ENCODE results near the gene CCDC69.
"Not testable (repeated sequence)": the region's sequence is repeated elsewhere in the genome, so short reads cannot be mapped to it uniquely, and the experiment has no call there.

The CCDC69 gene

GRCh38 chr5:151245680-151246219 lies 21.9 kb upstream of the CCDC69 start:
- DNase-seq: no peak

DNA sequence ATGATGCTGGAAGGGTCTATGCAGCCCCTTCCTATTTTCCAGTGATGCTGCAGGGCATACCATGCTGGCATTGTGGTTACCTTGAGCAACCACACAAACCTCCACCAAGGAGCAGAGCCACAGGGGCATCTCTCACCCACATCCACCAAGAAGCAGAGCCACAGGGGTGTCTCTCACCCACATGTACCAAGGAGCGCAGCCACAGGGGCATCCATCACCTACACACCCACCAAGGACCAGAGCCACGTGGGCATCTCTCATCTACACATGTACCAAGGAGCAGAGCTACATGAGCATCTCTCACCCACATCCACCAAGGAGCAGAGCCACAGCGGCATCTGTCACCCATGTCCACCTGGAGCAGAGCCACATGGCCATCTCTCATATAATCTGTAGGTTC lies 20.3 kb upstream of the CCDC69 start:
- no peak for DNase-seq

GRCh38 chr5:151243564-151243963 lies 19.7 kb upstream of the CCDC69 start:
- no peak for DNase-seq

DNA sequence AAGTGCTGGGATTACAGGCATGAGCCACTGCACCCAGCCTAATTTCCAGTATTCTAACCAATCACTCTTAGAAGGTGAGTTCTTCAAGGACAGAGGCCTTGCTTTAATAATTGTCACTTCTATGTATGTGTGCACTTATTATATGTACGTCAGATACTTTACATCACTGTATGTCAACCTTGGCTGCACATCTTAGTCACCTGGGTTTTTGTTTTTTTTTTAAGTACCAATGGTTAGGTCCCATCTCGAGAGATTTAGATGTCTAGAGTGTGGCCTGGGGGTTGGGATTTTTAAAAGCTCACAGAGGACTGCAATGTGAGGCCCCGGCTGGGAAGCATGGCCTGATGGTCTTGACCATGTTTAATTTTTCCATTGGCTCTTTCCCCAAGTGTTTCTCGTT lies 19.2 kb upstream of the CCDC69 start:
- DNase-seq: no peak

GRCh38 chr5:151240924-151241635 lies 17.2 kb upstream of the CCDC69 start:
- DNase-seq: no peak

- DNase-seq: not testable (repeated sequence)
These were observed 16.5 kb upstream of the CCDC69 start for GRCh38 chr5:151240268-151240835.

DNA sequence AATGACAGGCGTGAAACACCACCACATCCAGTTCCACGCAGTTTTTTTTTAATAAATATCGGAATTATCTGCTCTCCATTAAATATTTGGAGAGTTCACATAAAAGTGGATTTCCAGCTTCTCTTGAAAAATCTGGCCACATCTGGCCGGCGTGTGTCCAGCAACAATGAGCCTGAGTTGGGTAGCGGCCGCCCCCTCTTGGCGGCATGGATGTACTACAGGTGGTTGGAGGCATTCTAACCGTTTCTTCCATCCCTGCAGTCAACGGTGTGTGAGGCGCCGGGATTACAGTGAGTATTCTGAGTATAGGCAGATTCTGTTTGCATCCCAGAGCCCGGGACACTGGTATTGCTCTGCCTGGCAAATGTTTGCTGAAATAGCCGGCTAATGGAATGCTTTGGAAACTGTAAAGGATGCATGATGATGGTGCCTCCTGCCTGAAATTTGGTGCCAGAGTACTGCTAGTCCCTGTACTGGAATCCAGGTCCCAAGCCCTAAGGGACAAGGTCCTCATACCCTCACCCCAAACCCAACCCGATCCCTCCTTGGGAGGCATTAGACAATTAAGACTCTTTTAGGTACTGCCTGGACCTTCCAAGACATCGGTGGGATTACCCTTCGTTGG lies 15.5 kb upstream of the CCDC69 start:
- peak in 40 of 58 donors; percentile 4 to 72 (median 32) for DNase-seq

GRCh38 chr5:151238303-151238741 lies 14.4 kb upstream of the CCDC69 start:
- no peak for DNase-seq

GRCh38 chr5:151237685-151238084 lies 13.8 kb upstream of the CCDC69 start:
- no peak for DNase-seq

DNA sequence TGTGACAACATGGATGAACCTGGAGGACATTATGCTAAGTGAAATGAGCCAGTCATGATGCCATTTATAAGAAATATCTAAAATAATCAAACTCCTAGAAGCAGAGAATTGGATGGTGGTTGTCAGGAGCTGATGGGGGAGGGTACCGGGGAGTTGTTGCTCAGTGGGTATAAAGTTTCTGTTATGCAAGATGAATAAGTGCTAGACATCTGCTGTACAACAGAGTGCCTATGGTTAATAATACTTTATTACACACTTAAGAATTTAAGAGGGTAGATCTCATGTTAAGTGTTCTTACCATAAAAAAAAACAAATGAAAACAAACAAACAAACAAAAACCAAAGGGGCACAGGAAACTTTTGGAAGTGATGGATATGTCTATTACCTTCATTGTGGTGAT lies 13.0 kb upstream of the CCDC69 start:
- no peak for DNase-seq

DNA sequence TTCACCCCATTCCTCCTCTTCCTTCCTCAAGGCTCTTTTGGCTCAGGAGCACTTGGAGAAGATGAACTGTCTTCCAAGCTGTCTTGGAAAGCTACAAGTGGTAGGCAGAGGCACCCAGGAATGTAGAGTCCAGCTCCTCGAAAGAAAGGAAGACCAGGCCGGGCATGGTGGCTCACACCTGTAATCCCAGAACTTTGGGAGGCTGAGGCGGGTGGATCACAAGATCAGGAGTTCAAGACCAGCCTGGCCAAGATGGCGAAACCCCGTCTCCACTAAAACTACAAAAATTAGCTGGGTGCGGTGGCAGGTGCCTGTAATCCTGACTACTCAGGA lies 11.3 kb upstream of the CCDC69 start:
- not testable (repeated sequence) for DNase-seq

DNA sequence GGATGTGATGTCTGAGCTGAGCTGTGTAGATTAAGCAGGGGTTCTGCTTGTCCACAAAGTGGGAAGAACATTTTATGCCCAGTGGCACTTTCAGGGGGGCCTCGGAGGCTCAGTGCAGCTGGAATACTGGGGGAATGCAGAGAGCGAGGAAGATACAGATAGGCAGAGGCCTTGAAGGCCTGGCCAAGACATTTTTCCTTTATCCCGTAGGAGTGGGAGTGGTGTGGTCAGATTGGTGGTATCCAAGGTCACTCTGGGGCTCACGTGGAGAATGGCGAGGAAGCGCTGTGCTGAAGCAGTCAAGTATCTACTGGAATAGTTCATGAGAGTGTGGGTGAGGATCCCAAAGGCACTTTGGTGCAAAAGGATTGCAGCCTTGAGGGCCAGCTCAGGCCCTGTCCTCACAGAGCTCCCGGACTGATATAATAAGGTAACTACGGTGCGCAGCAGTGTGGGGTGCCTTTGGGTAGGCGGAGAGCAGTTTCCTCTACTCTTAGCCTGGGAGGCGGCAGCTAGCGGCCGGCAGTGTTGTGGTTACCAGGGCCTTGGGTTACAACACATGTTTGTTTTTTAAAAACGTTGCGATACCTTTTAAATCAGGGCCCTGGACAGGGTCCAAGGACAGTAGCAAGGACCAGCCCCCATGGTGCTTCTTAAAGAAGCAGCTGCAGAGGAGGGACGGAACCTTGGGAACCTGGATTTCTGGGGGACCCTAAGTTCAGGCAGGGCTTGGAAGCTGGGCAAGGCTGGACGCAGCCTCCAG lies 10.8 kb upstream of the CCDC69 start:
- no peak for DNase-seq

DNA sequence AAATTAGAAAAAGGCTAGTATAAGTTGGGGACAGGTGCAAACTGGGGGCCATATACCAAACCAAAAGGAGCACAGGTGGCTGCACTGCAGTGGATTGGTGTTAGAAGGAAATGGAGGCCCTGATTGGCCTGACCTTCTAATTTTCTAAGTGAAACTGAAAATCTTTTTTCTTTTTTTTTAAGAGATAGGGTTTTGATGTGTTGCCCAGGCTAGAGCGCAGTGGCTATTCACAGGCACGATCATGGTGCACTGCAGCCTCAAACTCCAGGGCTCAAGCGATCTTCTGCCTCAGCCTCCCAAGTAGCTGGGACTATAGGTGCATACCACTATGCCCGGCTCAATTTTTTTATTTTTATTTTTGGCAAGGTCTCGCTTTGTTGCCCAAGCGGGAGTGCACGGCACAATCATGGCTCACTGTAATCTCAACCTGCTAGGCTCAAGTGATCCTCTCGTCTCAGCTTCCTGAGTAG lies 9.8 kb upstream of the CCDC69 start:
- no peak for DNase-seq

GRCh38 chr5:151231359-151231758 lies 7.5 kb upstream of the CCDC69 start:
- no peak for DNase-seq

DNA sequence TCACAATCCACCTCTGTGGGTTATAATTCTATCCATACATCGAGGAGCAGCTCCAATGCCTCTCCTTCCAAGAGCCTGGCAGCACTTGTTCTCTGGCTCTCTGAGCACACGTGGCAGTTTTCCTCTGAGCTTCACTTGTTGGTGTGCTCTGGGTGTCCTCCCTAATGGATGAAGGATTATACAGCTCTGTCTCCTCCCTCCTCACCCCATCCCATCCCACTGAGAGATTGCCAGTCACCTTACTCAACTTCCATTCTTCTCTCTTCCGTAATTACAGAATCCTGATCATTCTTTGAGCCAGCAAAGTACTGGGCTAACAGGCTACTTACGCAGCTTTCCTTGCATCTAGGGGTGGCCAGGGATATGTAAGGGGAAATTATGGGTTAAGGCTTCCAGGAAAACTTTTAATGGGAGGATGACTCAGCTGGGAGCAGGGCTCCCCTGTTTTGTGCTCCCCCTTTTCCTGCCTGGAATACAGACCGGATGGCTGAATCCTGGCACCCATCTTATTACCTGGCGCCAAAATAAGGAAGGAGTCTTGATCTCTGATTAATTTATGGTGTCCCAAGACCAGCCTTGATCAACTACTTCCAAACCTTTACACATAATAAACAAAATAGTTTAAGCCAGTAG lies 6.3 kb upstream of the CCDC69 start:
- no peak for DNase-seq

DNA sequence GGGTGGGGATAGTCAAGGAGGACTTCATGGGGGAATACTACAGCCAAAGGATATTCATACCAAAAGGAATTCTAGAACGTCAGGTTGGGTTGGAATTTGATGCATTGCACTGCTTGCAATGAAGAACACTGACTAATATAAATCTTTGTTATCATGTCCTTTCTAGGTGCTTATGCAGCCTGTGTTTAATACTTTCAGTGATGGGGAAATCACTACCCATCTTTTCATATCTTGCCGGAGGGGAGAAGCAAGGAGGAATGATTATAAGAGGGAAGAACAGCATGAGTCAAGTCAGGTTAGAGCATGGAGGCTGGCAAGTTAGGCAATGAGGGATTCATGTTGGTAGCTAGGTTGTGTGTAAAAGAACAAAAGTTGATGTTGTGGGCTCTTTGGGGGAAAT lies 5.1 kb upstream of the CCDC69 start:
- DNase-seq: no peak

DNA sequence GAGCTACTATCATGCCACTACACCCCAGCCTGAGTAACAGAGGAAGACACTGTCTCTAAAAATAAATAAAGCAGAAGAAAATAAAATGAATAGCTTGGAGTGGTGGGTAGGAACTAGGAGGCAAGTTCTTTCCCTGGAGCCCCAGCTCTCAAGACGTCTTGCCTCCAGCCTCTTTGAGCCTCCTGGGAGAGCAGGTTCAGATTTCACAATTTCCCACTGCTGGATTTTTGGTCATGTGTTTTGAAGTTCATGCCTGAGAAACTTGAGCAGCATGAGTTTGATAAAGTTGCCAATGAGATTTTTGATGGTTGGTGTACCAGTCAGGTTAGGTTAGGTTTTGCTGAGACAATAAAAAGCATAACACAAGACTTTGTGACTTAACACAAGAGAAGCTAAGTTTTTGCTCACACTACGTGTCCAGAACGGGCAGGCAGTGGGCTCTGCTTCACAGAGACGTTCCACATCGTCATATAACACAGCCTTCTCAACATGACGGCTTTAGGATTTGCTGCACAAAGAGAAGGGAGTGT lies 4.1 kb upstream of the CCDC69 start:
- no peak for DNase-seq

DNA sequence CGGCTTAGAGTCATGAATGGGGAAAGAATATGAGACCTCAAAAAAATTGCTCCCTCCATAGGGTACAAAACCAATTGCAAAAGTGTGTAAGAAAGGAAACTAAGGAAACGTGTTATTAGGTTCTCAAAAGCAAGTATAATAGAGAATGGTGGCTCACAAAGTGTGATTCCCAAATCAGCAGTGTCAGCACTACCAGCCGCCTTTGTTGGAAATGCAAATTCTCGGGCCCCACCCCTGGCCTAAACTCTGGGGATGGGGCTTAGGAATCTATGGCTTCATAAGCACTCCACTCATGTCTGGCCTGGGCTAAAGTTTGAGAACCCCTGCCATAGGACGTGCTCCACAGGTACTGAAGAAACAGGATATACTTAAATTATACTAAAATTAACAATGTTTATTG lies 1.6 kb upstream of the CCDC69 start:
- DNase-seq: no peak

GRCh38 chr5:151225071-151225470 lies 1.2 kb upstream of the CCDC69 start:
- DNase-seq: no peak

- no peak for DNase-seq
These were observed 480 bp upstream of the CCDC69 start for GRCh38 chr5:151224372-151224771.

Data from anterior cingulate cortex (tissue), 58 donors.